NCI-H748 (cell line): ENCODE measurements around the gene ZMIZ1.
A peak's percentile ranks its signal among the peaks of the same experiment; 100 is the strongest.

Experiments used
- DNase-seq: peaks from one replicate; lab custom pipeline; 2025; ENCODE audit not compliant: unreplicated experiment; lab: John Stamatoyannopoulos, UW

Gene ZMIZ1

DNA sequence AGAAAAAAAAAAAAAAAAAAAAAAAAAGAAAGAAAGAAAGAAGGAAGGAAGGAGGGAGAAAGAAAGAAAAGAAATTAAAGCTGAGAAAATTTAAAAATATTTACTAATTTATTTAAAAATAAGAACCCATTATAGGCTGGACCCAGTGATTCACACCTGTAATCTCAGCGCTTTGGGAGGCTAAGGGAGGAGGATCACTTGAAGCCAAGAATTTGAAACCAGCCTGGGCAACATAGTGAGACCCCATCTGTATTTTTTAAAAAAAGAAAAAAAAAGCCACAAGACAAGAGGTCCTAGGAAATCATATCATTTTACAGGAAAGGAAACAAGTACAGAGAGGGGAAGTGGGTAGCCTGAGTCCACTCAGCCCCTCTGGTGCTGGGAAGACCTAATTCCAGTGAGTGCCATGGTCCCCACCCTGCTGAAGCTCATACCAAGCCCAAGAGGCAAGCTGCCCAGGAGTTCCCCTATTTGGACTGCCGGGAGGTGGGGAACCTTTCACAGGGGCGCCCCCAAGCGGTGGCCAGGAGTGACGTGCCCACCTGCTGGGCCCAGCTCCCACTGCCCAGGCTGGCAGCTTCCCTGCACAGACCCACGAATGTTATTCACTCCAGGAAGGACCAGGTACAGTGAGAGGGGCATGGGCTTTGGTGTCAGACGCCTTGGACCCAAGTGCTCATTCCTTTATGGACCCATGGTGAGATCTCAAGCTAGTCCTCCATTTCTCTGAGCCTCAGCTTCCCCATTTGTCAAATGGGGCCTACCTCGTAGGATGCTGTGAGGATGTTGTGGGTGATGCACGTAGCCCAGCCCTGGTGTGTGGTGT lies 133.6 kb downstream of the ZMIZ1 start:
- DNase-seq = peak; percentile 35

GRCh38 chr10:79203014-79203644 lies 134.4 kb downstream of the ZMIZ1 start:
- no peak for DNase-seq

- no peak for DNase-seq
Observed at GRCh38 chr10:79203833-79204232, 135.1 kb downstream of the ZMIZ1 start.

GRCh38 chr10:79206300-79207095 lies 137.7 kb downstream of the ZMIZ1 start:
- no peak for DNase-seq

- DNase-seq = no peak
Observed at GRCh38 chr10:79207096-79207357, 138.3 kb downstream of the ZMIZ1 start.

- DNase-seq = no peak
Observed at GRCh38 chr10:79207726-79208125, 139.0 kb downstream of the ZMIZ1 start.

- DNase-seq = no peak
Observed at GRCh38 chr10:79208251-79208983, 139.7 kb downstream of the ZMIZ1 start.

DNA sequence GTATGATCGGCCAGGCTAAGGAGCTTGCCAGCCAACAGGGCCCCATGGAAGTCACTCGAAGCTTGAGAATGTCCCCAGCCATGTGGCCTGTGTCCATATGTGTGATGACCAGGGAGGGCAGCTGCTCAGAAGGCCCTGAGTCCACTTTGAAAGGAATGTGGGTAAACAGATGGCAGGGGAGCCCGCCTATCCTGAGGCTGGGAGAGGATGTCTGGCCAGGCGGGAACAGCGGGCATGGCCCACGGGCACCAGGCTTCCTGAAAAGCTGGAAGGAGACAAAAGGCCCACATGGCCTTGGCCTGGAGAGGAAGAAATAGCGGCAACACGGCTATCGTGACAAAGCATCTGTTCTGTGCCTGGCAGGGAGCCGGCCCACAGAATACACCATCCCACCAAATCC lies 140.6 kb downstream of the ZMIZ1 start:
- no peak for DNase-seq

DNA sequence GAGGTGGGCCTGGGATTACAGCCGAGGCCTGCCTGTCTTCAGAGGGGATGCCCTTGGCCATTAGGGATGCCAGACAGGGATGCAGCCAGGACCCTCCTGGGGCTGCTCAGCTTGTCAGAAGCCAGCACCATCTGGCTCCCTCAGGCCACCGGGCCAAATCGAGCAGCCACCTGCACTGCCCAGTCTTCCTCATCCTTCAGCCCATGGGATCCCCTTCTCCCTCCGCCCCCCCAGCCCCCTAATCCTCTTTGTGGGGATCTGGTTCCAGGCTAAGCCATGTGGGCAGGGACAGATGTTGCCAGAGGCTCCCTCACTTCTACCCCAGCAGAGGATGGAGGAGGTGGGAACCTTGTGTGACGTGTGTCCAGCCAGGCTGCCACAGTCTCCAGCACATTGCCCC lies 141.1 kb downstream of the ZMIZ1 start:
- no peak for DNase-seq

DNA sequence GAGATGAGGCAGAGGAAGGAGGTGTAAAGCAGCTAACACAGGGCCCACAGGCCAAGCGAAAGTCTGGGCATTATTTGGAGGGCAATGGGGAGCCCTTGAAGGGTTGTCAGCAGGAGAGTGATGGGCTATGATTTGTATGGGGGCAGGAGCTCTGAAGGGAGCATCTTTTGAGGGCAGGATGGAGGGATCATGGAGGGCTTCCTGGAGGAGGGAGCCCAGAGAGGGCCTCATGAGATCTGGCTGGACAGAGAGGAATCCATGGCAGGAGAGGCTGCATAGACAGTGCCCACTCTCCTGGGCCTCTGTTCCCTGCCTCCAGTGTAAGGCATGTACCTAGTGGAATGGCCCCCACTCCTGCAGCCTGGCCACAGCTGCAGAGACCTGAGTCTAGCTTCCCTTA lies 141.9 kb downstream of the ZMIZ1 start:
- no peak for DNase-seq

DNA sequence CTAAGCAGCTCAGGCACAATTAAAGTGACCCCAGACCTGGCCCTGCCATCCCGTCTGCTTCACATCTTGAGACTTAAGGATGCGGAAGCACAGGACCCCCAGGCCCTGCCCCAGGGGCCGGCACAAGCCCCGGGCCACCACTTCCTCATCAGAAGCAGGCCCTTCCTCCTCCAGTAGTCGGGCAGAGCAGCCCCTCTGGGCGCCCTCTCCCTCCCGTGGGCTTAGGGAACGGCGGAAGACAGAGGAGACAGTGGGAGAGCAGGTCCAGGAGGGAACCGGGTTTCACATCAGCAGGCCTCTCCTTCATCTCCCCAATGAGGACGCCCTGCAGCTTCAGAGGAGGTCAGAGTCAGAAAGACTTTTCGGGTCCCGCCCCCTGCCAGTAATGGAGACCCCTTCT lies 142.8 kb downstream of the ZMIZ1 start:
- DNase-seq = no peak

DNA sequence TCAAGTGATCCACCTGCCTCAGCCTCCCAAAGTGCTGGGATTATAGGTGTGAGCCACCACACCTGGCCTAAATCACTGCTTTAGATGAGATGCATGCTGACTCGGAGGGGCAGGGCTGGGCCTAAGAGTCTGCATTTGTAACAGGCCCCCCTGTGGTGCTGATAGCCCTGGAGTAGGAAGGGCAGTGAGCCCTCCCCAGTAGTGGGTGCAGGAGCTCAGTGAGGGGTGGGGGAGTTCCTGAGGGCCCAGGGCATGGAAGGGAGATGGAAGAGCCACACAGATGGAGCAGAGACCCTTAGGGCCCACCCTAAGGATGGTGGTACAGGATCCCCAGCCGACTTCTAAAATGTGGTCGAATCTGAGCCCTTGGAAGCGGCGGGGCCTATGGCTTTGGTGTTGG lies 146.8 kb downstream of the ZMIZ1 start:
- no peak for DNase-seq

DNA sequence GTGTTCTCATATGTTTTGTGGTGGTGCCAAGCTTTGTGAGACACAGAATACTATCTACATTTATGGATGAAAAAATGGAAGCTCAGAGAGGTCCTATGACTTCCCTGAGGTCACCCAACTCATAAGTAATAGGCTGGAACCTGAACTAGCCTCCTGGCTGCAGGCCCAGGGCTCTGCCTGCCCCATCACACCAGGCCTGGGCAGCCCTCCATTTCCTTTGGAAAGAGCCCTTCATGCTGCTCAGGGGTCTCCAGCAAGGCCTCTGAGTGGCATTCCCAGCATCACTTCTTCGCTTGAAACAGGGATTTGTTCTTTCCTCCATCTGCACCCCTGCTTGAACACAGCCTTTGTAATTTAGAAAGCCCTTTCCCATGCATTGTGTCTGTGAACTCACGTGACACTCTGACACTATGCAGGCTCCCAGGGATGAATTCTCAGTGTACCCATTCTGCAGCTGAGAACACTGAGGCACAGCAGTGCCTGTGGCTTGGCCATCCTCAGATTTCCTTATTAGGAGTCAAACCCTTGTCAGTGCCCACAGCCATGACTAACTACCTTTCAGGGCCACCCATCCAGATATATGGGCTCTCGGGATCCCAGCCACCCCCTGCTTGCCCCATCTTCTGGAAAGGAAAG lies 150.7 kb downstream of the ZMIZ1 start:
- DNase-seq = no peak

GRCh38 chr10:79220307-79220706 lies 151.5 kb downstream of the ZMIZ1 start:
- no peak for DNase-seq

GRCh38 chr10:79221110-79222051 lies 152.6 kb downstream of the ZMIZ1 start:
- peak; percentile 12 for DNase-seq

DNA sequence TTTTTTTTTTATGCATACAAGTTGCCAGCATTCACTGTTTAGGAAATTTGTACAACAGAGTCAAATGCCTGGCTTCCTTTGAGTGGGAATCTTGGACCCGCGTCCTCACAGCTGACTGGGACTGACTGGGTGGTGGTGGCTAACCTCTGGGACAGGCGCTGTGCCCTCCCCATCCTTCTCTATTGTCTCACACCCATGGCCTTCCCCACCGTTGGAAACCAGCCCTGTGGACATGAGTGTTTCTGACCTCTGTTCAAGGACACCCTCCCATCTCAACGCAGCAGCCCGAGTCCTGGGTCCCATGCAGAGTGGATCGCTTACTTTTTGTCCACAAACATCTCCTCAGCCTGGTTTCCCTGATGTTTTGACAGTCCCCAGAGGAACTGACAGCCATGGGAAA lies 153.4 kb downstream of the ZMIZ1 start:
- DNase-seq = no peak

- no peak for DNase-seq
Observed at GRCh38 chr10:79223091-79224048, 154.6 kb downstream of the ZMIZ1 start.

DNA sequence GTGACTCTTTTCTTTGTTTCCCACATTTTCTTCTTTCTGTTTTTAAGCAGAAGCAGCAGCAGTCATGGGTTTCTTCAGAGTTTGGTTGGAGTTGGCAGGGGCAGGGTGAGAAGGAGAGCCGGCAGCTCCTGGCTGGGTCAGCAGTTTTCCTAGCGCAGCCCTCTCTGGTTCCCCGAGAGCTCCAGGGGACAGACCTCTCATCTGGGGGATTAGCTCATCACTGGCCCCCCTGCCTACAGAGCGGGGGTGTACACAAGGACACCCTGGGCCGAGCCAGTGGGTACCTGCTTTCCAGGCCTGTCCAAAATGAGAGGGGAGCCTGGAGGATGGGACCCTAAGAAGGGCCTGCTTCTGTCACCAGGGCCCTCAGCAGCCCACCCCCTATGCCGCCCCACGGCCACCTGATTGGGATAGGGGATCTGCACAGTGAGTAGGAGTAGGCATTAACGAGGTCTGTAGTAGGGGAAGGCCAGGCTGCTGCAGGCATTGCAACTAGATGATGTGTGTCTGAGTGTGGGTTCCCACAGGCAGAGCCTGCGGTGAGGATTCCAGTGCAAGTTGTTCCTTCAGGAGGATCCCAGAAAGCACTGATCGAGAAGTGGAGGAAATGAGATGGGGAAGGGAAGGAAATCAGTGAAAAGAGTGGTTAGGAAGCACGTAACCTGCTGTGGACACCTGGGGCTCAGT lies 155.6 kb downstream of the ZMIZ1 start:
- no peak for DNase-seq
